CD1c-positive myeloid dendritic cell (primary cell): ENCODE measurements around the gene AURKA.
"Not testable (repeated sequence)": the region's sequence is repeated elsewhere in the genome, so short reads cannot be mapped to it uniquely, and the experiment has no call there.

Experiments used
- DNase-seq: peaks from one replicate; pipeline ENCODE4 v3.0.0-alpha.2; 2016; ENCODE audit errors: extremely low spot score

The AURKA gene

GRCh38 chr20:56391596-56392131 lies 351 bp downstream of the AURKA start:
- no peak for DNase-seq

GRCh38 chr20:56391037-56391436 lies 978 bp downstream of the AURKA start:
- no peak for DNase-seq

- not testable (repeated sequence) for DNase-seq
Observed at GRCh38 chr20:56390396-56390795, 1.6 kb downstream of the AURKA start.

- no peak for DNase-seq
Observed at GRCh38 chr20:56389807-56390206, 2.2 kb downstream of the AURKA start.

GRCh38 chr20:56388882-56389281 lies 3.1 kb downstream of the AURKA start:
- DNase-seq, result no peak

GRCh38 chr20:56386219-56386618 lies 5.8 kb downstream of the AURKA start:
- DNase-seq, result no peak

- no peak for DNase-seq
Observed at GRCh38 chr20:56385130-56385529, 6.9 kb downstream of the AURKA start.

GRCh38 chr20:56383334-56383733 lies 8.7 kb downstream of the AURKA start:
- DNase-seq, result no peak

GRCh38 chr20:56382696-56383095 lies 9.3 kb downstream of the AURKA start:
- DNase-seq, result no peak

GRCh38 chr20:56381501-56381900 lies 10.5 kb downstream of the AURKA start:
- DNase-seq, result no peak

GRCh38 chr20:56380375-56380774 lies 11.6 kb downstream of the AURKA start:
- no peak for DNase-seq

GRCh38 chr20:56378386-56378785 lies 13.6 kb downstream of the AURKA start:
- DNase-seq, result no peak

GRCh38 chr20:56376331-56376730 lies 15.7 kb downstream of the AURKA start:
- peak; percentile 20 for DNase-seq

GRCh38 chr20:56373942-56374341 lies 18.1 kb downstream of the AURKA start:
- DNase-seq, result peak; percentile 86

GRCh38 chr20:56372850-56373249 lies 19.2 kb downstream of the AURKA start:
- DNase-seq, result no peak

- no peak for DNase-seq
Observed at GRCh38 chr20:56371977-56372376, 20.0 kb downstream of the AURKA start.

- no peak for DNase-seq
Observed at GRCh38 chr20:56369179-56369578, 22.8 kb downstream of the AURKA start.

GRCh38 chr20:56368351-56369134 lies 23.5 kb downstream of the AURKA start:
- no peak for DNase-seq

- DNase-seq, result no peak
Observed at GRCh38 chr20:56363491-56363890, 28.5 kb downstream of the AURKA start.

- DNase-seq, result peak; percentile 29
Observed at GRCh38 chr20:56362833-56363413, 29.1 kb downstream of the AURKA start.

GRCh38 chr20:56361900-56362299 lies 30.1 kb downstream of the AURKA start:
- no peak for DNase-seq

GRCh38 chr20:56360908-56361205 lies 31.2 kb downstream of the AURKA start:
- DNase-seq, result no peak

- no peak for DNase-seq
Observed at GRCh38 chr20:56360133-56360907, 31.7 kb downstream of the AURKA start.
